Neural cell (in vitro differentiated cells): ENCODE measurements around the gene NKD2.

Experiments used
- EZH2 ChIP-seq: fragments of 200-600, 300-800 bp; shearing (Covaris generic), sonication (generic); IDR thresholded peaks from 2 replicates; pipeline ENCODE4 v1.6.1; 2014; ENCODE audit warnings: antibody characterized with exemption, low read length, borderline replicate concordance, mild to moderate bottlenecking; ENCODE audit not compliant: insufficient read depth, poor library complexity, severe bottlenecking
- MXI1 ChIP-seq: fragments of 450-650 bp; conservative IDR thresholded peaks from 2 replicates; pipeline ENCODE4 v1.6.1; 2014; ENCODE audit warnings: antibody characterized with exemption, mild to moderate bottlenecking; ENCODE audit not compliant: poor library complexity, severe bottlenecking
- POLR2AphosphoS5 ChIP-seq: IDR thresholded peaks from 2 replicates; pipeline ENCODE4 v1.6.1; 2012
- RAD21 ChIP-seq: fragments of 450-650 bp; conservative IDR thresholded peaks from 2 replicates; pipeline ENCODE4 v1.6.1; 2014; ENCODE audit warnings: antibody characterized with exemption, mild to moderate bottlenecking, moderate library complexity
- TF ChIP-seq, protein P1 (sequence below): fragments of 450-650 bp; IDR thresholded peaks from 2 replicates; pipeline ENCODE4 v1.5.1; 2014; ENCODE audit warnings: antibody characterized with exemption, mild to moderate bottlenecking, moderate library complexity; ENCODE audit not compliant: poor library complexity, severe bottlenecking

DNA sequence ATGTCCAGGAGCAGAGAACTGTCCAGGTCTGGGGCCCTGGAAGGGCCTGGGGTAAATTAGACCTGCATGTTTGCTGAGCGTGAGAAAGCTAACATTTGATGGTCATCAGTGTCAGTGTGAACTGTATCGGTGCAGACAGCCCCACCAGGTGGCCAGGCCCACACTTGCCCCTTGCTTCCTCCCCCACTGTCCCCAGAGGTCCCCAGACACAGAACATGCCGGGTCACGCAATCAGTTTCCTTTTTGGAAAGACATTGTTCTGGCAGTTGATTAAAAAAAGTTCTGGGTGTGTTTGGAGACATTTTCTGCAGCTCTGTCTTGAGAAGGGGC, 1.5 kb downstream of the NKD2 start:
- TF ChIP-seq, protein P1, sequence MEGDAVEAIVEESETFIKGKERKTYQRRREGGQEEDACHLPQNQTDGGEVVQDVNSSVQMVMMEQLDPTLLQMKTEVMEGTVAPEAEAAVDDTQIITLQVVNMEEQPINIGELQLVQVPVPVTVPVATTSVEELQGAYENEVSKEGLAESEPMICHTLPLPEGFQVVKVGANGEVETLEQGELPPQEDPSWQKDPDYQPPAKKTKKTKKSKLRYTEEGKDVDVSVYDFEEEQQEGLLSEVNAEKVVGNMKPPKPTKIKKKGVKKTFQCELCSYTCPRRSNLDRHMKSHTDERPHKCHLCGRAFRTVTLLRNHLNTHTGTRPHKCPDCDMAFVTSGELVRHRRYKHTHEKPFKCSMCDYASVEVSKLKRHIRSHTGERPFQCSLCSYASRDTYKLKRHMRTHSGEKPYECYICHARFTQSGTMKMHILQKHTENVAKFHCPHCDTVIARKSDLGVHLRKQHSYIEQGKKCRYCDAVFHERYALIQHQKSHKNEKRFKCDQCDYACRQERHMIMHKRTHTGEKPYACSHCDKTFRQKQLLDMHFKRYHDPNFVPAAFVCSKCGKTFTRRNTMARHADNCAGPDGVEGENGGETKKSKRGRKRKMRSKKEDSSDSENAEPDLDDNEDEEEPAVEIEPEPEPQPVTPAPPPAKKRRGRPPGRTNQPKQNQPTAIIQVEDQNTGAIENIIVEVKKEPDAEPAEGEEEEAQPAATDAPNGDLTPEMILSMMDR: no peak
- TF ChIP-seq EZH2 (no peak), POLR2AphosphoS5 (no peak), MXI1 (no peak), RAD21 (no peak)
